HG03135 (cell line): ENCODE data around the gene THAP11.

ENCODE experiments used
- ATAC-seq: cut with Tn5 transposase; IDR thresholded peaks from one replicate; pipeline ENCODE4 v1.9.1; 2021; ENCODE audit warnings: mild to moderate bottlenecking, moderate library complexity; ENCODE audit not compliant: unreplicated experiment

The THAP11 gene

GRCh38 chr16:67882374-67883145 is 40.4 kb downstream of the THAP11 start:
- no peak for ATAC-seq

GRCh38 chr16:67883146-67883871 is 41.2 kb downstream of the THAP11 start:
- ATAC-seq, result no peak

- ATAC-seq, result no peak
These were observed 41.7 kb downstream of the THAP11 start for GRCh38 chr16:67883872-67884261.

- ATAC-seq, result no peak
These were observed 42.6 kb downstream of the THAP11 start, which contains the start of gene NRN1L for GRCh38 chr16:67884684-67885083. TSS of gene NRN1L (plus strand) at chr16:67884885. CDS start at chr16:67884904, 19 bp downstream.

GRCh38 chr16:67885545-67885944 is 43.4 kb downstream of the THAP11 start:
- ATAC-seq, result no peak

- ATAC-seq, result no peak
These were observed 43.9 kb downstream of the THAP11 start for GRCh38 chr16:67885976-67886375.

GRCh38 chr16:67886387-67886786 is 44.3 kb downstream of the THAP11 start:
- ATAC-seq, result no peak

- ATAC-seq, result no peak
These were observed 46.2 kb downstream of the THAP11 start for GRCh38 chr16:67888331-67888730.

GRCh38 chr16:67892375-67892774 is 50.3 kb downstream of the THAP11 start:
- ATAC-seq, result no peak

GRCh38 chr16:67892899-67893742 is 51.0 kb downstream of the THAP11 start, which contains the start of gene PSKH1:
TSS of gene PSKH1 (plus strand) at chr16:67893254. CDS start at chr16:67908750, 15,496 bp downstream.
- peak; percentile 91 for ATAC-seq
